Heart left ventricle (tissue), 16 donors: Measurements from ENCODE around the gene PTTG1. TPM values are rescaled to one million over a fixed set of nuclear protein-coding genes. Genes with fewer than 3 reads are reported as not detected.

Experiments
- ATAC-seq, 4 donors: fragments of 200-7000 bp; cut with Tn5 transposase; one replicate each; pipeline ENCODE4 v1.9.1; 2020 to 2022; ENCODE audit warnings: moderate library complexity in 4 of 4, mild to moderate bottlenecking in 3 of 4, moderate number of reproducible peaks in 1 of 4
- DNase-seq, 5 donors: peaks; one replicate each; pipeline ENCODE4 v3.0.0-alpha.2; 2020
- H3K27ac ChIP-seq, 12 donors: fragments of 200-600 bp; sonication (generic) in 4 of 12; one replicate each; pipeline versions ENCODE4 v1.5.0 to v1.8.0; 2016 to 2022; ENCODE audit warnings: mild to moderate bottlenecking in 2 of 12
- H3K27me3 ChIP-seq, 9 donors: fragments of 200-600 bp; sonication (generic) in 2 of 9; one replicate each; pipeline versions ENCODE4 v1.5.1 to v1.8.0; 2016 to 2022; ENCODE audit warnings: mild to moderate bottlenecking in 3 of 9
- H3K36me3 ChIP-seq, 9 donors: fragments of 200-600 bp; sonication (generic) in 2 of 9; one replicate each; pipeline versions ENCODE4 v1.5.0 to v1.8.0; 2018 to 2022; ENCODE audit warnings: mild to moderate bottlenecking in 2 of 9
- H3K4me1 ChIP-seq, 12 donors: fragments of 200-600 bp; sonication (generic) in 4 of 12; one replicate each; pipeline versions ENCODE4 v1.5.0 to v1.8.0; 2016 to 2022; ENCODE audit warnings: mild to moderate bottlenecking in 3 of 12
- H3K4me3 ChIP-seq, 12 donors: fragments of 200-600 bp; sonication (generic) in 4 of 12; one replicate each; pipeline versions ENCODE4 v1.5.0 to v1.8.0; 2017 to 2022; ENCODE audit warnings: mild to moderate bottlenecking in 9 of 12, moderate library complexity in 4 of 12
- H3K9me3 ChIP-seq, 12 donors: fragments of 200-600 bp; sonication (generic) in 4 of 12; one replicate each; pipeline versions ENCODE4 v1.5.0 to v1.8.0; 2016 to 2022; ENCODE audit warnings: mild to moderate bottlenecking in 1 of 12
- POLR2A ChIP-seq, 2 donors: fragments of 450-650 bp; IDR thresholded peaks; one replicate each; pipeline ENCODE4 v1.6.1; 2017; ENCODE audit warnings: antibody characterized with exemption in 2 of 2, mild to moderate bottlenecking in 2 of 2, moderate library complexity in 2 of 2
- WGBS, 4 donors: extraction: QIAGEN DNeasy Blood & Tissue Kit in 2 of 4; methylation state at CpG; one replicate each; pipeline versions ENCODE4 v1.1.5 to v1.1.7; 2013 to 2018; 5-methylcytosine and 5-hydroxymethylcytosine counted together
- intact Hi-C, 10 donors: fragments of 100-400 bp; cut with DNase I; formaldehyde crosslinking; loops; one replicate each; pipeline versions ENCODE4 v1.11.1 to v1.14.2; 2022
- polyA plus RNA-seq, 2 donors: library from polyadenylated mRNA; stranded (reverse); fragments of 200-250 nt; gene quantifications; one replicate each; pipeline ENCODE4 v1.2.3, GENCODE V29; 2013
- total RNA-seq, 9 donors: library from RNA; depleted of rRNA in 2 of 9; stranded (reverse); fragments of >200 nt in 2 of 9; fragmentation: NEBNext Ultra II Directional in 3 of 9; extraction: Animal tissue kit (Norgen Biotek cat#: 25700) in 3 of 9; gene quantifications; one replicate each; pipeline versions ENCODE4 v1.1.0 to v1.2.4, GENCODE V29; 2016 to 2023
- TF ChIP-seq, protein P1 (sequence below), 12 donors: fragments of 200-600 bp; sonication (generic) in 4 of 12; IDR thresholded peaks; one replicate each; pipeline versions ENCODE4 v1.5.0 to v1.8.0; 2018 to 2022; ENCODE audit warnings: antibody characterized with exemption in 12 of 12, mild to moderate bottlenecking in 5 of 12
- donor health status: ischemic (EF 13 %, LVEDD 7.1; RV severe dilation, severe dysfunction).
- donor health status: healthy with polysubstance abuse.
- donor health status: DM: no; HTN: yes; CAD: no.
- donor health status: DM: no; HTN: no; CAD: no.
- donor health status: ischemic (EF 25% LVEDD 6.9; RV normal size, moderate dysfunction).
- donor health status: ischemic (EF 25% LVEDD 5.7; RV mildly dilated, moderate dysfunction).
- donor health status: healthy.
- donor health status: DM: yes; HTN: yes; CAD: no.
- donor health status: ischemic (EF 35%, LVEDD 5.7; RV mildly dilated, moderate dysfunction).
- donor health status: nonischemic (EF 11% LVEDD 7.7; RV severe dilation, severe dysfunction).
- donor health status: DM: yes; HTN: yes; CAD: no.
- donor health status: PGD.
- donor health status: ischemic (EF 29% LVEDD 5.4; RV normal size, mild dysfunction).
- donor health status: nonischemic (EF 23%, LVEDD 6.1; RV moderate dilation, normal function).

PTTG1 gene
- total and polyA plus RNA-seq, 11 donors: 0.70 to 22.9 (median 1.7) TPM

DNA sequence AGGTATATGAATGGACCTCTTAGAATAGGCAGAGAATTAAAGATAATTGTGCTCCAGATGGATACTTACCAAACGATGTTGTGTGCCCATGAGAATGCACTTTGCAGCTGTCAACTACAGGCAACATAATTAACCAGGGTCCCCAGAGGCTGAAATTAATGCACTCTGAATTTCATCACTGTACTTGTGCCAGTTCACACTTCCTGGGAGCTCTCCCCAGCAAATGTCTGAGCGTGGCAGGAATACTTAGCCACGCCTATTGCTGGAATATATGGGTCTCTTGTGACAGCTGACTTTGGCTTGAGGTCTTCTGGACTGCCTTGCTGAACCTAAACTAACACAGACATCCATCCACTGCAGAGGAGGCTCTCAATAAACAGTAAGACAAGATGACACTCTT lies 39.3 kb upstream of the PTTG1 start:
- intact Hi-C loops: loop anchor here in 1 of 10 donors (10.0 kb wide), 1 partner anchor 358 kb away; no protein-coding TSS in a partner anchor
- WGBS, 4 donors: 61 to 71% (median 64%) methylated on average over 3 of the region's 3 CpGs

DNA sequence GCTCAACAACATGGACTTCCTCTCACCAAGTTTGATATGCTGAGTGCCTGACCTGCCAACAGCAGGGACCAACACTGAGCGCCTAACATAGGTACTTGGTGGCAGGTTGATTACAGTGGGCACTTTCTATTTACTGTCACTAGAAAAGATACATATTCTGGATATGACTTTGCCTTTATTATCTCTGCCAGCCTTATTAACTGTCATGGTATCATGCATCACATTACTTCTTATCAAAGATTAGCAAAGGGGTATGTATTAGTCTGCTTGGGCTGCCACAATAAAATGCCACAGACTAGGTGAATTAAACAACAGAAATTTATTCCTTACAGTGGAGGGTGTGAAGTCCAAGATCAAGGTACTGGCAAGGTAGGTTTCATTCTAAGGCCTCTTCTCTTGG lies 37.0 kb upstream of the PTTG1 start:
- DNase-seq (no peak), ATAC-seq (no peak)
- H3K4me1 ChIP-seq: peaks cover 0 to 5% (median 0%) of the 10 kb centered on the region in 12 donors
- H3K9me3 ChIP-seq: peaks cover 0 to 19% (median 11%) of the 10 kb centered on the region in 12 donors
- no peaks in the 10 kb centered on the region for H3K27me3 ChIP-seq
- peaks cover 0 to 6% (median 0%) of the 10 kb centered on the region in 9 donors for H3K36me3 ChIP-seq
- TF ChIP-seq POLR2A (IDR thresholded peaks at IDR 0.05): no peak
- TF ChIP-seq, protein P1, sequence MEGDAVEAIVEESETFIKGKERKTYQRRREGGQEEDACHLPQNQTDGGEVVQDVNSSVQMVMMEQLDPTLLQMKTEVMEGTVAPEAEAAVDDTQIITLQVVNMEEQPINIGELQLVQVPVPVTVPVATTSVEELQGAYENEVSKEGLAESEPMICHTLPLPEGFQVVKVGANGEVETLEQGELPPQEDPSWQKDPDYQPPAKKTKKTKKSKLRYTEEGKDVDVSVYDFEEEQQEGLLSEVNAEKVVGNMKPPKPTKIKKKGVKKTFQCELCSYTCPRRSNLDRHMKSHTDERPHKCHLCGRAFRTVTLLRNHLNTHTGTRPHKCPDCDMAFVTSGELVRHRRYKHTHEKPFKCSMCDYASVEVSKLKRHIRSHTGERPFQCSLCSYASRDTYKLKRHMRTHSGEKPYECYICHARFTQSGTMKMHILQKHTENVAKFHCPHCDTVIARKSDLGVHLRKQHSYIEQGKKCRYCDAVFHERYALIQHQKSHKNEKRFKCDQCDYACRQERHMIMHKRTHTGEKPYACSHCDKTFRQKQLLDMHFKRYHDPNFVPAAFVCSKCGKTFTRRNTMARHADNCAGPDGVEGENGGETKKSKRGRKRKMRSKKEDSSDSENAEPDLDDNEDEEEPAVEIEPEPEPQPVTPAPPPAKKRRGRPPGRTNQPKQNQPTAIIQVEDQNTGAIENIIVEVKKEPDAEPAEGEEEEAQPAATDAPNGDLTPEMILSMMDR (IDR thresholded peaks at IDR 0.05): no peak
- intact Hi-C loops: loop anchor here in 5 of 10 donors (5.0 to 10.0 kb wide), 4 partner anchors 187 to 362 kb away; no protein-coding TSS in a partner anchor
- no peak overlapping the region for H3K4me3 ChIP-seq
- H3K27ac ChIP-seq: no peak overlapping the region
- WGBS, 4 donors: 93 to 100% (median 97%) methylated on average over 1 of the region's 1 CpG

More for the DNA sequence above, 39.3 kb upstream of the PTTG1 start:
- H3K9me3 ChIP-seq: peaks cover 0 to 9% (median 4%) of the 10 kb centered on the region in 12 donors
- H3K4me3 ChIP-seq: no peak overlapping the region
- TF ChIP-seq POLR2A (IDR thresholded peaks at IDR 0.05): no peak
- TF ChIP-seq, protein P1 (IDR thresholded peaks at IDR 0.05): no peak
- DNase-seq (no peak), ATAC-seq (no peak)
- no peak overlapping the region for H3K27ac ChIP-seq
- H3K27me3 ChIP-seq: no peaks in the 10 kb centered on the region
- H3K4me1 ChIP-seq: peaks cover 0 to 12% (median 0%) of the 10 kb centered on the region in 12 donors
- no peaks in the 10 kb centered on the region for H3K36me3 ChIP-seq

DNA sequence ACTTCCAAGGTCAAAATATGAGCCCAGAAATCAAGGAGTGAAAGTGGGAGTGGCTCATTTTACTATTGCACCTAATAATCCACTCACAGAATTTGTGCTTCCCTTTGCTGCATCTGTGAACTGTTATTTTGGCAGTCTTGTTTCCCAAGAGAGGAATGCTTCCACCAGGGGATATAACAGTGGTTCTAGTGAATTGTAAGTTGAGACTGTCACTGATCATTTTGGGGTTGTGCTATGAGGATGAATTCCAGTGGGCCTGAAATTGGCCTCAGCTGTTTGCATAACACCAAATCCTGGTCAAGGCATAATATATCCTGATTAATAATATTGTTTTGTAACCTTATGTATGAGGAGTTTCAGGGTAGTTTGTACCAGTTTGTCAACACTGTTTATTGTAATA lies 36.2 kb upstream of the PTTG1 start:
- DNase-seq: no peak
- TF ChIP-seq, protein P1 (IDR thresholded peaks at IDR 0.05): no peak
- no peak for TF ChIP-seq POLR2A (IDR thresholded peaks at IDR 0.05)
- Histone ChIP-seq H3K27ac (no peak overlapping the region), H3K4me3 (no peak overlapping the region), H3K27me3 (no peaks in the 10 kb centered on the region), H3K4me1 (no peaks in the 10 kb centered on the region), H3K36me3 (peaks cover 0 to 6% (median 0%) of the 10 kb centered on the region in 9 donors), H3K9me3 (peaks cover 0 to 19% (median 11%) of the 10 kb centered on the region in 12 donors)
- no peak for ATAC-seq
- intact Hi-C loops: loop anchor here in 5 of 10 donors (5.0 to 10.0 kb wide), 4 partner anchors 188 to 363 kb away; no protein-coding TSS in a partner anchor

DNA sequence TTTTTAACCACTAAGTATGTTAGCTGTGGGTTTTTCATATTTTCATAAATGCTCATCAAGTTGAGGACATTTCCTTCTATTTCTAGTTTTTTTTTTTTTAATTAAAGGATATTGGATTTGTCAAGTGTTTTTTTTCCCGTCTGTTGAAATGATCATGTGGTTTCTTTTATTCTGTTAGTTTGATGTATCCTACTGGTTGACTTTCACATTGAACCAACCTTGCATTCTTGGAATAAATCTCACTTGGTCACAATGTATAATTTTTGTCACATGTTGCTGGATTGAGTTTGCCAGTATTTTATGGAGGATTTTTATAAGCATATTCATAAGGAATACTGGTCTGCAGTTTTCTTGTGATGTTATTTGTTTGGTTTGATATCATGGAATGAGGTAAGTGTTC lies 34.2 kb upstream of the PTTG1 start:
- Histone ChIP-seq H3K27ac (no peak overlapping the region), H3K4me1 (peaks cover 0 to 3% (median 0%) of the 10 kb centered on the region in 12 donors), H3K4me3 (no peak overlapping the region), H3K36me3 (peaks cover 0 to 6% (median 0%) of the 10 kb centered on the region in 9 donors), H3K9me3 (peaks cover 0 to 19% (median 11%) of the 10 kb centered on the region in 12 donors), H3K27me3 (no peaks in the 10 kb centered on the region)
- ATAC-seq (no peak), DNase-seq (no peak)
- WGBS, 4 donors: 92 to 100% (median 97%) methylated on average over 1 of the region's 1 CpG
- intact Hi-C loops: loop anchor here in 5 of 10 donors (5.0 to 10.0 kb wide), 4 partner anchors 190 to 365 kb away; no protein-coding TSS in a partner anchor
- no peak for TF ChIP-seq POLR2A (IDR thresholded peaks at IDR 0.05)
- TF ChIP-seq, protein P1 (IDR thresholded peaks at IDR 0.05): no peak
